ENCODE data around the gene SCFD2. TPM values are rescaled to one million over a fixed set of nuclear protein-coding genes. Genes with fewer than 3 reads are reported as not detected.

The SCFD2 gene
- total and polyA plus RNA-seq, 2 of the 8 experiments (the other 6 are each of a cell fraction or from before 2014, with no cell fraction given), result 6.2 to 10.2 TPM

DNA sequence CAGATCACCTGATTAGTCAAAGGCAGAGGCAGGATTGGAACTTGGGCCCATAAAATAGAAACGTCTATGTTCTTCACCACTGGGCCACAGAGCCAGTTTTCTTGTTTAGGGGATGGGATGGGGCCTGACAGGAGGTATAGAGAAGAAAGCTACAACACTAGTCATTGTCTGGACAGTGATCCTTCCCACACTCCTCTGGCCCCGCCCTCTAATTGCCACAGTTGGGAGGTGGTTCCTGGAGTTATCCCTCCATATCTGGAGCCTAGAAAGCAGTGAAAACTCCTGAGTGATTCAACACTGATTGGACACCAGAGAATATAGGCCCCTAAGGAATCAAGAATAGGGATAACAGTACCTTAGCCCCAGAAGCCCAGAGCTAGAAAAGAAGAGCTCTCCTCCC lies 480.9 kb downstream of the SCFD2 start (continued):
- TF ChIP-seq SIN3A (conservative IDR thresholded peaks at IDR 0.05 in 1 of 2, IDR thresholded peaks at IDR 0.05 in 1 of 2; ENCODE audit: low read depth in 1 of 2, low read length in 2 of 2), result no peak

Data from H1 (cell line).